HG02970 (cell line): ENCODE measurements around the gene PRMT1.
"Not testable (repeated sequence)": the region's sequence is repeated elsewhere in the genome, so short reads cannot be mapped to it uniquely, and the experiment has no call there.

Experiments
- ATAC-seq: cut with Tn5 transposase; IDR thresholded peaks from one replicate; pipeline ENCODE4 v1.9.1; 2021; ENCODE audit warnings: mild to moderate bottlenecking, moderate library complexity, moderate number of reproducible peaks; ENCODE audit not compliant: unreplicated experiment, low FRiP score

The PRMT1 gene

DNA sequence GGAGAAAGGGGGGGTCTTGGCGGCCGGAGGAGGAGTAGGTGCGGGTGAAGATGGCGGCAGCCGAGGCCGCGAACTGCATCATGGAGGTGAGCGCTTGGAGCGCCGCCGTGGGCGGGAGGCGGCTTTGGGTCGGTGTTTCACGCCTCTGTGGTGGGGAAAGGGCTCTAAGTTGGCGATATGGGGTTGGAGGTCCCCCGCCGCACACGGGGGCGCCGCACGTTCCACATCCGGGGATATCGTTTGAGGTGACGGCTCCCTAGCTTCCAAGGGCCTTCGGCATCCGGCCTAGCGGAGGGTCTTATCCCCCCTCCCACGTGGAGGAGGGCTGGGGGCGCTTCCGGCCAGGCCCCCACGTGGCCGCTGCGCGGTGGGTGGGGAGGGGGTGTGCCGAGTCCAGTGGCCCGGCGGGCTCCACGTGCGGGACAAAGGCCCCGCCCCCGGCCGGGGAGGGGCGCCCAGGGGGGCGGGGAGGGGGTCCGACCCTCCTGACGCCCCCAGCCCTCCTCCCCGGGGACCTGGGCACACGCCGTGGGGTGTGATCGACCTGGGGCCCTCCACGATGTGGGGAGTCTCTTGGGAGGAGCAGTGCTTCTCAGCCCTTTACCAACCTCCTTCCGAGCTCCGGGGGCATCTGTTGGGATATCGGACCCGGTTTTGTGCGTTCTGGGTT, at the start of gene PRMT1:
Gene PRMT1 (plus strand): TSS at position 41 of the 670 bp plus-strand sequence. CDS start 10 bp downstream, at position 51.
- ATAC-seq: no peak

GRCh38 chr19:49629659-49630058, 47.4 kb upstream of the PRMT1 start:
- no peak for ATAC-seq

DNA sequence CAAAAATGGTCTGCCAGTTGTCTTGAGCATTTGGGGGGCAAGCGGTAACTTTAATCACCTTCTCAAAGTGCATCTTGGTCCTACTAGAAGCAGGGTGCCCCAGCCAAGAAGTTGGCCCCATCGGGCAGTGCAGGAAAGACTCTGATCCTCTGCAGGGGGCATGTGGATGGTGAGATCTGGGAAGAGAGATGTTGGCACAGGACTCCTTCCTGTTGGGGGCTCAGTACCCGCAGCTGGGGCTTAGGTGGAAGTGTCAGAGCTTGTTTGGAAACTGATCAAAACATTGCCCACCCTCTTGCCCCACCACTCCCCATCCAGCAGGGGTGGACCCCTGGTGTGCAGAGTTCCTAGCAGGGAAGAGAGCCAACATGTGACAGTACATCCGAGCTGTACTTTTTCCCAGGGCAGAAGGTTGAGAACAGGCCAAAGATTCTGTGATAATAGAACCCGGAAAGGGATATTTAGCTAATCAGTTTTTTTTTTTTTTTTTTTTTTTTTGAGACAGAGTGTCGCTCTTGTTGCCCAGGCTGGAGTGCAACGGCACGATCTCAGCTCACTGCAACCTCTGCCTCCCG, 46.0 kb upstream of the PRMT1 start:
- no peak for ATAC-seq

DNA sequence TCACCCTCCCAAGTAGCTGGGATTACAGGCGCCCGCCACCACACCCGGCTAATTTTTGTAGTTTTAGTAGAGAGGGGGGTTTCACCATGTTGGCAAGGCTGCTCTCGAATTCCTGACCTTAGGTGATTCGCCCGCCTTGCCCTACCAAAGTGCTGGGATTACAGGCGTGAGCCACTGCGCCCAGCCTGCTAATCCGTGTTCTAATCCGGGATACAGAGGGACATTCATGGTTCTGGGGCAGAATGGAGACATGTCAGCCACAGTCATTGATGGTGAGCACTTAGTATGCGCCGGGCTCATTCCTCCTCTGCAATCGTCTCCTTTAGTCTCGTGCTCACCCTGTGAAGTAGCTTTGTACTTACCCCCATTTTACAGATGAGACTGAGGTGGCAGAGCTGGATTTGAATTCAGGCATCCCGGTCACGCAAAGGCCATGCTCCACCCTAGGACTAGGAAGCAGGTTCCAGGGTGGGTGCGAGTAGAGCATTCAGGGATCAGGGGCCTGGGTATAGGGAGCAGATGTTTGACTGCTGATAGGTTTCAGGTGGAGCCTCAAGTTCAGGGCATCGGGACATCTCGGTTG, 45.4 kb upstream of the PRMT1 start:
- ATAC-seq: no peak

GRCh38 chr19:49632576-49632975, 44.5 kb upstream of the PRMT1 start:
- ATAC-seq: no peak

DNA sequence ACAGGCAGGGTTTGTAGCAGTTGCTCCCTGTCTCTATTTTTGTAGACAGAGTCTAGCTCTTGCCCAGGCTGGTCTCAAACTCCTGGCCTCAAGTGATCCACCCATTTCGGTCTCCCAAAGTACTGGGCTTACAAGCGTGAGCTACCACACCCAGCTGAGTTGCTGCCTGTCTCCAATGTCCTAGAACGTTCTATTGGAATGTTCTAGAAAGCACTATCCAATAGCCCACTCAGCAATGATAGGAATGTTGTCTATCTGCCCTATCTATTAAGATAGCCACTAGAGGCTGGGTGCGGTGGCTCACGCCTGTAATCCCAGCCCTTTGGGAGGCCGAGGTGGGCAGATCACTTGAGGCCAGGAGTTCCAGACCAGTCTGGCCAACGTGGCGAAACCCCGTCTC, 43.8 kb upstream of the PRMT1 start:
- not testable (repeated sequence) for ATAC-seq

DNA sequence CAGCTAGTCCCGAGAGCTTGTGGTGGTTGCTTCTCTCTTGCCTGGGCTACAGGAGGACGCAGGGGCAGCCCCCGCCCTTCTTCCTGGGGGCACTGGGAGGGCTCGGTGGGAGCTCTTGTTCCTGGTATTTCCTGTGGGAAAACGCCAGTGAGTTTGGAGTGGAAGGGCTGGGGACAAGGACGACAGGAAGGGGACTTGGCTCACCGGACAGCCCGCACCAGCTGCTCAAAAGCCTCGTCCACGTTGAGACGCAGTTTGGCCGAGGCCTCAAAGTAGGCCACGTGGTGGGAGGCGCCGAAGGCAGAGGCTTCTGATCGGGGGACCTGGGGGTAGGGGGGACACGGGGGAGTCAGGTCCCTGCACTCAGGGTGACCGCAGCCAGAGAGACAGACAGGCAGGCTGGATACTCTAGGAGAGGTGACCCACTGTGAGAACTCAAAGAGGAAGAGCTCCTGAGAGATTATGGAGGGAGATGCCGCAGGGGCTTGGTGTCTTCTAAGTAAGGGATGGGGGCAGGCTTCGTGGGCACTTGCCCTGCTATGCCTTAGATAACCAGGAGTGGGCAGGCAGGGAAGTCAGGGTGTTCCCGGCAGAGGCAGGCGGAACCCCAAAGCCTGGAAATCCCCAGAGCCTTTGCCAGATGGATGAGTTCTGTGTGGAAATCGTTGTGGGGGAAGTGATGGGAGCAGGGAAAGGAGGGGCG, 41.4 kb upstream of the PRMT1 start:
- no peak for ATAC-seq

- no peak for ATAC-seq
These were observed 40.7 kb upstream of the PRMT1 start for GRCh38 chr19:49636233-49636932.

GRCh38 chr19:49637821-49638738, 39.0 kb upstream of the PRMT1 start:
- ATAC-seq: no peak

- ATAC-seq: no peak
These were observed 37.5 kb upstream of the PRMT1 start for GRCh38 chr19:49639401-49640112.

- ATAC-seq: peak; percentile 51
These were observed 36.8 kb upstream of the PRMT1 start, which contains the start of gene RRAS for GRCh38 chr19:49640113-49640898. Gene RRAS (minus strand): TSS chr19:49640143. CDS start chr19:49640098, 45 bp downstream.

DNA sequence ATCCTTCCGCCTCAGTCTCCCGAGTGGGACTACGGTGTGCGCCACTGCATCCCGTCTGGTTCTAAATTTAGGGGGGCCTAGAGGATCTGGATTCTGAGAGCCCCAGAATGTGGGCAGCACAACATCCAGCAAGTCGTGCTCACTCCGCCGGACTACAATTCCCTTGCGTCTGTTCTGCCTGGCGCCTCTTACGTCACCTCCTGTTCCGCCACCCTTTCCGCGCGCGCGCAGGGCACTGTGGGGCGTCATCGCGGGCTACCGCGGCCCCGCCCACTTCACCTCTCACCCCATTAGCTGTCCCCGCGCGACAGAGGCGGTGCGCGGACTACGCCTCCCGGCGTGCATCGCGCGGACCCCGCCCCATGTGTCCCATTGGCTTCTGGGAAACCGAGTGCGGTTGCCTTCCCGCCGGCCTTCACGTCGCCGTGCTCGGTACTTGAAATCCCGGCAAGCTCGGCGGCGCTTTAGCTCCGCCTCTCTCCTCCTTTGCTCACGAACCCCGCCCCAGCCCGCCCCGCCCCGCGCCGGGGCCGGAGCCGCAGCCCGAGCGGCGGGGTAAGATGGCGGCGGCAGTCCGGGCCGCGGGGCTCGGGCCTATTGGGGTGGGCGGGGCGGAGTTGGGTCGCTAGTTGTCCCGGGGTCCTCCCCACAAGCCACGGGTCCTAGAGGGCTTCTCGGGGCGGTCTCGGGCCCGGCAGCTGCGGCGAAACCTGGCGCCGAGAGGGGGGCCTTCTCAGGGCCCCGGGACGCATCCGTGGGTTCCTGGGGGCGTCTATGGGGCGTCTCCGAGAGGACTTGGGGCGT, 35.2 kb upstream of the PRMT1 start, which contains the start of gene SCAF1:
Gene SCAF1 (plus strand): TSS at position 522 of the 804 bp plus-strand sequence. CDS start 2,818 bp downstream, outside the sequence.
- ATAC-seq: peak; percentile 60

DNA sequence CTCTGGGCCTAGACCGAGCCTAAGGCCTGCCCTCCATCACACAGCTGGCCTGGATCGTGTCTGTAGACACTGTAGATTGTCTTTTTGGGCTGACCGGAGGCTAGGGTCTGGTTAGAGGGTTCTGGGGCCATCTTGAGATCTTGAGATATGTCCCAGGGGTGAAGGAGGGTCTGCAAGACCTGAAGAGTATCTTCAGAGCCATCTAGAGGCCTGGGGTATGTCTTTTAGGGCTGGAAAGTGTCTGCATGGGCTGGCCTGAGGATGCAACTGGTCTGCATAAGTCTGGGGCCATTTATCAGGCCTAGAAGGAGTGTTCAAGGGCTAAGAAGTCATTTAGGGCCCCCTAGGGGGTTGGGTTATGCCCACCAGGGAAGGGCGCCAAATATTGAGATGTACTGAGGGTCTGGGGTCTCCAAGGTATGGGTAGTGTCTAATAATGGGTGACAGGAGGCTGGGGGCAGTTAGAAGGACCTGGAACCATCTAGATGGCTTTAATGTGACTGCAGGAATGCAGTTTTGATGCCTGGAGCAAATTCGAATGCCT, 34.5 kb upstream of the PRMT1 start:
- no peak for ATAC-seq

DNA sequence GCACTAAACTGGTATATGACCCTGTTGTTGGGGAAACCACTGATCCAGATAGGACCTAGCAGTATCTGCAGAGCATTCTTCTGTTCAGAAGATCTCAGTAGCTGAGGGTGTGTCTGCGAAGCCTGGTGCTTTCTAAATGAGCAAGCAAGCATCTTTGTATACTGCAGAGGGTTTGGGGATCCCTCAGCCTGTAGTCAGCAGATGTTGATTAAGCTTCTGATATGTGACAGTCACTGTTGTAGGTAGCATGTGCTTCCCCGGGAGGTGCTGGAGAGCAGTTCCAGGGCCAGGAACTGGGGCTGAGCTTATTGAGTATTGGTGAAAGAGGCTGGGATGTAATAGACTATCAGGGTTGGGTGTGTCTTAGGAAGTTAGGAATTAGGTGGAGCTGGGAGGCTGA, 33.6 kb upstream of the PRMT1 start:
- ATAC-seq: no peak

- ATAC-seq: no peak
These were observed 31.5 kb upstream of the PRMT1 start for GRCh38 chr19:49645592-49645991.

GRCh38 chr19:49645995-49646394, 31.1 kb upstream of the PRMT1 start:
- ATAC-seq: no peak

DNA sequence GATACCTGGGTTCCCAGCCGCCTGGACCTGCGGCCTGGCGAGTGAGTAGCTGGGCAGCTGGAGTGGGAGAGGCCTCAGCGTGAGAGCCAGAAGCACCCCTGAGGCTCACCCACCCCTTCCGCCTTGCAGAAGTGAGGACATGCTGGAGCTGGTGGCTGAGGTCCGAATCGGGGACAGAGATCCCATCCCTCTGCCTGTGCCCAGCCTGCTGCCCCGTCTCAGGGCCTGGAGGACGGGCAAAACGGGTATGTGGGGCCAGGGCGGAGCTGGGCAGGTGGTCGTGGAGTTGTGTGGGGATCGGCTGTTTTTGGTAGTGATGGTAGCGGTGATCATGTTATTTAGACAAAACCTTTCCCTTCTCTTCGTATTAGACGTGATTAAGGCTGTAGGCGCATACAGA, 30.5 kb upstream of the PRMT1 start:
- ATAC-seq: no peak
